Measurements from ENCODE around the gene ZNF135.
A peak's percentile ranks its signal among the peaks of the same experiment; 100 is the strongest.

Gene ZNF135

GRCh38 chr19:58059003-58059670 is at the start of gene ZNF135:
Gene ZNF135 (plus strand): TSS chr19:58059282. CDS start chr19:58060003, 721 bp downstream.
- DNase-seq: peak; percentile 55

- no peak for DNase-seq
These were observed 49.8 kb upstream of the ZNF135 start for GRCh38 chr19:58009301-58009665.

DNA sequence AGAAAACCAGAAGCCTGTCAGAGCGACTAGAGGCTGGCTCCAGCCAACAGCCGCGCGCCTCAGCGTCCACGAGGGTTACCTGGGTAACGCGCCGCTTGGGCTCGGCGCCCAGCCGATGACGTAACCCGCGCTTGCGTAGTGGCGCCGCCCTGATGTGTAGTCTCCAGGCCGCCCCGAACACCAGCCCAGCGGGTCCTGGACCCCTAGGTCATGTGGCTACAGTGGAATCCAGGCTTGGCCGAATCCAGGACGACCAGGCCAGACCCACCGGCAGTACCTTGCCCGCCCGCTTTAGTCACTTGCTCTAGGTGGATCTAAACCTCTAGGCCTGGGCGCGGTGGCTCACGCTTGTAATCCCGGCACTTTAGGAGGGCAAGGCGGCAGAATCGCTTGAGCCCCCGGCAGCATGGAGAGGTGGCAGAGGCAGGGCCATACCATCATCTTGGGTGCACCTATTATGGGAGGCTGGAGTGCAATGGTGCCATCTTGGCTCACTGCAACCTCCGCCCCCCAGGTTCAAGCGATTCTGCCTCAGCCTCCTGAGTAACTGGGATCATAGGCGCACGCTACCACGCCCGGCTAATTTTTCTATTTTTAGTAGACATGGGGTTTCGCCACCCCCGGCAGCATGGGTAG is 49.3 kb upstream of the ZNF135 start:
- peak; percentile 83 for DNase-seq

- DNase-seq: no peak
These were observed 48.6 kb upstream of the ZNF135 start for GRCh38 chr19:58010507-58010906.

DNA sequence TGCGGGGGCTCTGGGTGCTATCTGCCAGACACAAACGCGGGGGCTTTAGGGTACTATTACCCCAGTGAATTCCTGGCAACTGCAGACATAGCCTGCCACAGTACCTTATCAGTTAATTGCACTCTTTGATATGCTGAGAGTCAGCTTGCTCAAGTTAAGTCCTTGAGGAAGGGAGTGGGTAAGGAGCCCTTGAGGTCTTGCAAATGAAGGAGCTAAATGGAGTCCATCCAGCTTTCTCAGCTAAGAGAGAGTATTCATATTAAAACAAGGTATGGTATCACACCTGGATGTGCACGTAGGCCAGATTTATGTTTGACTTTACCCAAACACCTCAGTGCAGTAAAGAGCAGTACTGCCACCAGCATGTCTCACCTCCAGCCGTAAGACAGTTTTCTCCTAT is 44.9 kb upstream of the ZNF135 start:
- no peak for DNase-seq

DNA sequence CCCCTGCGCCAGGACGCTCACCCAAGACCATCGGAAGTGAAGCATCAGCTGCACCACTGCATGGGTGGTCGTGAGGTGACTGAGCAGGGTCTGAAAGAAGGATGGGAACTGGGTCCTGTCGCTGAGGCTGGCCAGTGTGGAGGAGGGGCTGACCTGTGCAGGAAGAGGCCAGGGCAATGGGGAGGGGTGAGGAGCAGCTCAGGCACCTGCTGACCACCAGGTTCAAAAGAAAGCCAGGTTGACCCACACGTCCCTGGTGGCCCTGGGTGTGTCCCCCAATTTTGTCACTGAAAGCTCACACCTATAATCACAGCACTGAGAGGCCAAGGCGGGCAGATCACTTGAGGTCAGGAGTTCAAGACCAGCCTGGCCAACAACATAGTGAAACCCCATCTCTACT is 39.0 kb upstream of the ZNF135 start:
- no peak for DNase-seq

DNA sequence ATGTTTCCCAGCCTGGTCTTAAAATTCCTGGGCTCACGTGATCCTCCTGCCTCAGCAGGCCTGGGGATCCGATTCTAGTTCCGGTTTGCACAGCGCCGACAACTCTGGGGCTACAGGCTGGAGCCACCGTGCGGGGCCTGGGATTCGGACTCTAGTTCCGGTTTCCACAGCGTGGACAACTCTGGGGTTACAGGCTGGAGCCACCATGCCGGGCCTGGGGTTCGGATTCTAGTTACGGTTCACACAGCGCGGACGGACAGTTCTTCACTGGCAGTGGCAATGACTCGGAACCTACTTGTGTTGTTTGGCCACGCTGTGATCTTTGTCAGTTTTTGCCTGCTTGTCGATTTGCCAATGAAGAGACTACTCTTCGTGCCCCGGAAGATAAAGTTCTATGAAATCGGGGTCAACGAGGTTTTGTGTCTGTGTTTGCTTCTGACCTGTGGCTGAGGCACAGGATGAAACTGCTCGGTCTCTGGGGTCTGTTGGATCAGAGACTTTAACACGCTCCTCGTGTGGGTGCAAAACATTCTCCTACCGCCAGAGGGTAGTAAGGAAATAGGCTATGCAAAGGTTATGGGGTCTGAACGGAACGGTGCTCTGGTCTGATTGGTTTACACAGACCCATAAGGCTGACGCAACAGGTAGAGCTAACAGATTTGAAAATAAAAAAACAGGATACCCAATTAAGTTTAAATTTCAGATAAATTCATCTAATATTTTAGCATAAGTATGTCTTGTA is 37.4 kb upstream of the ZNF135 start:
- DNase-seq: peak; percentile 68

DNA sequence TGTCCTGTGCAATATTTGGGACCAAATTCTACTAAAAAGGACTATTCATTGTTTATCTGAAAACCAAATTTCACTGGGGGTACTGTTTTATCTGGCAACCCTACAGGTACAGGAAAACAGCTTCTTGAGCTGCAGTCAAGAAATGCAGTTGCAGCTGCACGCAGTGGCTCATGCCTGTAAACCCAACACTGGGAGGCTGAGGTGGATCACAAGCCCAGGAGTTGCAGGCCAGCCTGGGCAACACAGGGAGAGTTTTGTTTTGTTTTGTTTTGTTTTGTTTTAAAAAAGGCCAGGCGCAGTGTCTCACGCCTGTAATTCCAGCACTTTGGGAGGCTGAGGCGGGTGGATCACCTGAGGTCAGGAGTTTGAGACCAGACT is 36.8 kb upstream of the ZNF135 start:
- DNase-seq: no peak

DNA sequence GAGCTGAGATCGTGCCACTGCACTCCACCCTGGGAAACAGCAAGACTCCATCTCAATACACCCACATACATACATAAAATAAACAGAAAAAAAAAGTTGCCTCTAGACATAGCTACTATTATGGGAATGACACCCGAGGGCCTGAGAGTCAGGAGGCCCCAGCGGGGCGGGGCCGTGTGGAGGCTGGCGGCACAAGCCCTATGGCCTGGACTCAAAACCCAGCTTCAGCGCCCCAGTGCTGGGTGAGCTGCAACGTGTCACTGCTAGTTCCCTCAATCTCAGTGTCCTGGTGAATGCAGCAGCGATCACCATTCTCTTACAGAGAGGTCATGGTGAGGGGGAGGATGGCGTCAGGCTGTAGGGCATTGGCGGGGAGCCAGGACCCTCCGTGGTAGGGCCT is 34.4 kb upstream of the ZNF135 start:
- no peak for DNase-seq

- DNase-seq: peak; percentile 40
These were observed 25.2 kb upstream of the ZNF135 start, which contains the start of gene ZSCAN1 for GRCh38 chr19:58033741-58034476. Gene ZSCAN1 (plus strand): TSS chr19:58034025. CDS start chr19:58037837, 3,812 bp downstream.

GRCh38 chr19:58034477-58034793 is 24.6 kb upstream of the ZNF135 start:
- DNase-seq: no peak

DNA sequence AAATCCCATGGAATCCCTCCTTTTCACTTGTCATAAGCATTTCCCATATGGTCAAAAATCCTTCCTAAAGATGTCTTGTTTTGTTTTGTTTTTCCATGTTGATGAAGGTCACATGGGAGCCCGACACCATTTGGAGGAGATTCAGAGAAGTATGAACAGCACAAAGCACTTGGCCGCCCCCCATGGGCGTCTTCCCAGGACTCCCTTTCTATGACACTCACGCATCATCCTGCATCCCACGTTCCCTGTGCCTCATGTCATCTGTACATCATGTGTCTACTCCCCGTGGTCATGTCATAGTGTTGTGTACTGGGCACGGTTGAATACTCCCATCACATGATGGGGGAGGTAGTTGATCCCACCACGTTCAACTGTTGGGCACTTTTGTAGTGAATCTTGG is 23.2 kb upstream of the ZNF135 start:
- DNase-seq: no peak

DNA sequence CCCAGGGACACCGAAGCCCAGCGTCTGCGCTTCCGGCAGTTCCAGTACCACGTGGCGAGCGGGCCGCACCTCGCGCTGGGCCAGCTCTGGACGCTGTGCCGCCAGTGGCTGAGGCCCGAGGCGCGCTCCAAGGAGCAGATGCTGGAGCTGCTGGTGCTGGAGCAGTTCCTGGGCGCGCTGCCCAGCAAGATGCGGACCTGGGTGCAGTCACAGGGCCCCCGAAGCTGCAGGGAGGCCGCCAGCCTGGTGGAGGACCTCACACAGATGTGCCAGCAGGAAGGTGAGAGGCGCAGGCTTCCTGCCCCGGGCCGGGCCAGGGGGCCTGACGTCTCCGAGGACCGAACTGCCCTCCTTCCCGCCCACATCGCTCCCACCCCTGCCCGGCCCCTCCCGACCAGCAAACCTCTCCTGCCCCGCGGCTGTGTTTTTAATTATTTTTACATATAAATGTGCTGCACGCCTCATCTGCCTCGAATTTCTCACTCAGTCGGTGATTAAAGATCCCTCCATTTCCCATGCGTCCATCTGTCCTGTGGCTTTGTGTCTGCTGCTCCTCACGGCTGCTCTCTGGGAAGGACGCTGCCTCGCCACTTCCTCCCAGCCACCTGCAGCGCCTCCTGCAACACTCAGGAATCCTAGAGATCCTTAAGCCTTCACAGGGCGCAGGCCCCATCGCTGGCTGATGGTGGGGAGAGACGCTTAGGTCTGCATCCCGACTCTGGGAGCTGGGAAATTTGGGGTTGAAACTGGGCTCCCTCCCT is 21.0 kb upstream of the ZNF135 start:
- DNase-seq: no peak

DNA sequence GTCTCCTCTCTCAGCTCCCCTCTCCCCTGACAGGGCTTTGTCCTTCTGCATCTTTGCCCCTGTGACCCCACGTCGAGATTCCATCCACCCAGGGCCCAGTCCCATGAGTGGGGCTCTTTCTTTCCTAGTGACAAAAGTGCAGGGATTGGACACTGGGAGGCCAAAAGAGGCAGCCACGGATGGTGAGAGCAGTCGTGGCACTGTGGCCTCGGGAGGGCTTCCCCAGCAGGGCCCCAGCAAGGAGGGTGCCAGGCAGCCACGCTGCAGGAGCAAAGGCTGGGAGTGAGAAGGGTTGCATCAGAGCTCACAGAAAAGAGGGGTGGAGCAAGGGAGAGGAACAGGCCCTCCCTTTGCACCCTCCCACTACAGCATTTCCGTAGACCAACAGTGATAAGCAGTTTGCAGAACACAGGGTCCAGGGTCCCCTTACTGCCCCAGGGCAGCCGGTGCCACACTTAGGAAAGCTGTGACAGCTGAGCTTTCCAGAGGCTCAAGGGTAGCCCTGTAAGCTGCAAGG is 20.3 kb upstream of the ZNF135 start:
- no peak for DNase-seq

- DNase-seq: no peak
These were observed 18.1 kb upstream of the ZNF135 start for GRCh38 chr19:58040751-58041525.

GRCh38 chr19:58042495-58043340 is 16.4 kb upstream of the ZNF135 start:
- DNase-seq: no peak

- DNase-seq: no peak
These were observed 14.7 kb upstream of the ZNF135 start for GRCh38 chr19:58044391-58044790.

DNA sequence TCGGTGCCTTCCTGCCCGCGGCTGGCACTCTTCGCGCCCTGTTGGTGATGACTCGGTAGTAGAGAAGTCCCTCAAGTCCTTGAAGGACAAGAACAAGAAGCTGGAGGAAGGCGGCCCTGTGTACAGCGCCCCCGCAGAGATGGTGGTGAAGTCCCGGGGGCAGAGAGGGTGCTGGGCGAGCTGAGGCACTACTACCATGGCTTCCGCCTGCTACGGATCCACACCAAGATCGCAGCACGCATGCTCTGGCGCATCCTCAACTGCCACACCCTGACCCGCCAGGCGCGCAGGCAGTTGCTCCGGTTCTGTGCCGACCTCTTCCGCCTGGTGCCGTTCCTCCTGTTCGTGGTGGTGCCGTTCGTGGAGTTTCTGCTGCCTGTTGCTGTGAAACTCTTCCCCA is 14.2 kb upstream of the ZNF135 start:
- no peak for DNase-seq

GRCh38 chr19:58045411-58046050 is 13.6 kb upstream of the ZNF135 start:
- no peak for DNase-seq

GRCh38 chr19:58046856-58047255 is 12.2 kb upstream of the ZNF135 start:
- no peak for DNase-seq

All from hematopoietic multipotent progenitor cell treated with erythropoietin and hydrocortisone succinate and interleukin-3 and kit ligand, for 6 days (in vitro differentiated cells).